Mesenteric fat pad (tissue), 1 donor: ENCODE measurements around the gene FGF19. TPM values are rescaled to one million over a fixed set of nuclear protein-coding genes. Genes with fewer than 3 reads are reported as not detected.

Experiments used
- DNase-seq: peaks from one replicate; pipeline ENCODE4 v3.0.0-alpha.2; 2020; ENCODE audit warnings: low spot score
- total RNA-seq: library from RNA; stranded (reverse); fragmentation: NEBNext Ultra II Directional; extraction: Animal tissue kit (Norgen Biotek cat#: 25700); gene quantifications from one replicate; pipeline ENCODE4 v1.2.1, GENCODE V29; 2021
- donor health status: DM: yes; HTN: yes; CAD: no.

Gene FGF19
- total RNA-seq, 1 donor from 2014 or later = not detected

- DNase-seq = no peak
These were observed 47.0 kb downstream of the FGF19 start for GRCh38 chr11:69656536-69657455.

GRCh38 chr11:69655479-69656428, 48.1 kb downstream of the FGF19 start:
- no peak for DNase-seq

DNA sequence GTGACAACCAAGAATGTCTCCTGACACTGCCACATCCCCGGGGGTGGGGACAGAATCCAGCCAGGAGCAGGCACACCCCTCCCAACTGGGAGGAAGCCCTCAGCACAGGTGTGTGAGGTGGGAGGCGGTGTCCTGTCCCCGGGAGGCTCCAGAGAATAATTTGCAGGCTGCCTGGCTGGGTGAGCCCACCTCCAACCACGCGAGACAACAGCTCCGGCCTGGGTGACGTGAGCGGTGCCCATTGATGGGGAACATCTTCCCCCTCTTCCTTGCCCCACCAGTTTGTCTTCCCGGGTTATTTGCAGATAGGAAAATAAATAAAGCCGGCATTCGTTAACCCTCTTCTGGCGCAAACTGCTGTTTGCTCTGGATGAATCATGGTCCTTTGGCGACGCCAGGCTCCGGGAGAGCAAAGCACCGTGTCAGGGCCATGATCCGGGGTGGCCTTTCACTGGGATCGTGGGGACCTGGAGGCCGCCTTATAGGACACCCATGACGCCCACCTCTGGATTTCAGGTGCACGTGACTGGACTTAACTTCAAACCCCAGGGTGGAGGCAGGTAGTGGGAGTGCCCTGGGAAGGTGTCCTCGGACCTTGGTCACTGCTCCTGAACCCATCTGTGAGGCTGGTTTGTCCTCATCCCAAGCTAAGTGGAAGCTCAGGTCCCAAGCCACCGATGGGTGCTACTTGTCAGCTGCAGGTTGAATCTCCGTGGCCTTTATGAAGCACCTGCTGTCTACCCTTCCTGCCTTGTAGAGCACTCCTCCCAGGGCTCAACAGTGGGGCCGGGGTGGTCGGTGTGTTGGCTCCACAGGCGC, 49.0 kb downstream of the FGF19 start:
- no peak for DNase-seq

- no peak for DNase-seq
These were observed 49.7 kb downstream of the FGF19 start for GRCh38 chr11:69654001-69654659.

GRCh38 chr11:69653406-69653960, 50.3 kb downstream of the FGF19 start:
- no peak for DNase-seq

- no peak for DNase-seq
These were observed 50.8 kb downstream of the FGF19 start for GRCh38 chr11:69652999-69653398.

- DNase-seq = no peak
These were observed 51.8 kb downstream of the FGF19 start for GRCh38 chr11:69651834-69652620.

- no peak for DNase-seq
These were observed 52.9 kb downstream of the FGF19 start for GRCh38 chr11:69650832-69651344.

DNA sequence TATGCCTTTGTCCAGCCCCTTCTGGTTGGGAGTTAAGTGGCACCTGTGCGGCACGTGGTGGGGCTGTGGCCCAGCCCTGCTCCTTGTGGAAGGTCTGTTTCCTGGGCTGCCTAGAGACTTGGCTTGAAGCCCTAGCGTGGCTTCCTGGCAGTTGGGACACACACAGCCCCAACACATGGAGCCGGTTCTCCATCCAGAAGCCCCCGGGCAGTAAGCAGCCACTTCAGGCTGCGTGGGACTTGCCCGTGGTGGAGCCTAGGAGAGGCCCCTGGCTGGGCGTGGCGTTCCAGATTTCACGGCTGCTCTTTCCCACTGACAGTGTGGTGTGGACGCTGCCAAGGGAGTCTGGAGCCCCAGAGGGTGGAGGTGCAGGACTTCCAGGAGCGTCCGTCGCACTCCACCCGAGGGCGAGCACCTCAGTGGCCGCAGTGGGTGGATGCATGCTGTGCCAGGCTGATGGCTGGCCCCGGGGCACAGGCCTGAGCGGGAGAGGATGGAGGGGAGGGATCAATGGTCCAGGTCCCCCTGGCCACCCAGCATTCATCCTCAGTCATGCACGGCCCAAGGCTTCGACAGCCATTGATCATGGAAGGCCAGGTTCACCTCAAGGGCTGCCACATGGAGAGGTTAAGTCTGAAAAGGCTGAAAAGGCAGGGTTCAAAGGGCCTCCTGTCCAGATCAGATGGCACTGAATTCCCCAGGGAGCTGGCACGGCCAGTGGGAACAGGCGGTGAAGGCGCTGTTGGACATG, 53.6 kb downstream of the FGF19 start:
- DNase-seq = no peak

DNA sequence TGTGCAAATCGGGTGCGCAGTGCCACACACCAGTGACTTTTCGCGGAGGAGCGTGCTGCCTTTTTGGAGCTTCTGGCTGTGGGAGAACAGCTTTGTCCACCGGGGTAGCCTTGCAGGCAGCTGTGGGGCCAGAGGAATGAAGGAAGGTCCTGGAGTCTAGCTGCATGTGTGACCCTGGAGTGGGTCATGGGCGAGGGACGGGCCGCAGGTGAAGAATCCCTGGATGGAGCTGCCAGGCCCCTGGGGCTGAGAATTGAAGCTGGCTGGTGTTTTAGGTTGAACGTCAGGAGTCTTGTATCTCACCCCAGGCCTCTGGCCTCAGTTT, 54.3 kb downstream of the FGF19 start:
- no peak for DNase-seq

DNA sequence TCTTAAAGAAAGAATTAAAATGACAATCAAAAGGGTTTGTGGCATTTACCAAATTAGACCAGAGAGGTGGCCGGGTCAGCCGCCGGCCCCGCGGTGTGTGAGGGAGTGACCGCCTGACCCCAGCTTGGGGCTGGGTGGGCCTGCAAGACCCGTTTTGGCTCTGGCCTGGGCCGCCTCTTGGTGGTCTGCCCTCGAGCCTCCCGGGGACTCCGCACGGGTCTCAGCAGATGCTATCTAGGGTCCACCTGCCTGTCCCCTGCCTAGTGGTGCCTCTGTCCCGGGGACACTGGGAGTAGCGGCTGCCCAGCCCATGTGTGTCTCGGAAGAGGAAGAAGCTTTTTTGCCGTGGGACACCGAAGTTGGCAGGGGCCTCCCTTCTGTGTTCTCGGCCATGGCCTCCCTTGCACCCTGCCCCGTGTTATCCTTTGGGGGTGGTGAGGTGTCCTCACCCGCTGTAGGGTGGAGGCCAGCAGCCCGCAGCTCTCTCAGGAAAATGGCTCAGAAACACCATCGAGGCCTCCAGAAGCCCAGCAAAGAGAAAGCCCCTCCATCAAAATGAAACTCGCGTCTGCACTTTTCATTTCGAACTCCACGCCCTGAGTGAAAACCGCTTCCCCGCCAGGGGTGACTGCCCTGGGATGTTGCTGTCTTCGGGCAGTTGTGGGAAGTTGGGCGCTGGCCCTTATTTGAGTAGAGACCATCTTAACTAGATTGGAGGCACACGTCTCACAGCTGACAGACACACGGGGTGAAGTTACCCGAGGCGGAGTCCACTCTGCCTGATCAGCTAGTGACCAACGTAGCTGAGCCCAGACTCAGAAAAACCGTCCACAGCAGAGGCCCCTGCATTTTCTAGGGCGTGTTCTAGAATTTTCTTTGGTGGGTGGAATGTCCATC, 54.9 kb downstream of the FGF19 start:
- no peak for DNase-seq

Other genes starting within 250 kb of the FGF19 start
- gene LINC01488, start 222.4 kb downstream of the FGF19 start, total RNA-seq = not detected
- gene CCND1, start 62.9 kb downstream of the FGF19 start, total RNA-seq = 788 TPM
- 19.2 TPM for gene LTO1, start 28.7 kb downstream of the FGF19 start, total RNA-seq
- not detected for gene FGF4, start 71.3 kb upstream of the FGF19 start, total RNA-seq
- gene FGF3, start 115.4 kb upstream of the FGF19 start, total RNA-seq = not detected